GM12878 (cell line): ENCODE measurements around the gene ZNF710. TPM values are rescaled to one million over a fixed set of nuclear protein-coding genes. Genes with fewer than 3 reads are reported as not detected.
A peak's percentile ranks its signal among the peaks of the same experiment; 100 is the strongest.

Experiments
- ATF3 ChIP-seq: IDR thresholded peaks from 2 replicates; pipeline ENCODE4 v1.6.1; 2011; ENCODE audit warnings: low read depth, mild to moderate bottlenecking, low read length, moderate library complexity, borderline replicate concordance; ENCODE audit errors: extremely low read depth
- ATF7 ChIP-seq: fragments of 450-650 bp; IDR thresholded peaks from 2 replicates; pipeline ENCODE4 v1.6.1; 2016; ENCODE audit warnings: low read depth, mild to moderate bottlenecking
- BCL3 ChIP-seq: IDR thresholded peaks from 2 replicates; pipeline ENCODE4 v1.6.1; 2011; ENCODE audit warnings: borderline replicate concordance, low read depth, mild to moderate bottlenecking, moderate library complexity, low read length; ENCODE audit not compliant: insufficient read depth, poor library complexity, severe bottlenecking
- BMI1 ChIP-seq: fragments of 450-650 bp; IDR thresholded peaks from 2 replicates; pipeline ENCODE4 v1.6.1; 2016; ENCODE audit warnings: mild to moderate bottlenecking, moderate library complexity, borderline replicate concordance
- CTCF ChIP-seq, 3 experiments: IDR thresholded peaks in 2 of 3; conservative IDR thresholded peaks in 1 of 3; 2 replicates each; pipeline ENCODE4 v1.5.1; 2011; ENCODE audit warnings: low read depth in 3 of 3, low read length in 3 of 3, mild to moderate bottlenecking in 3 of 3, control low read depth in 2 of 3, moderate library complexity in 2 of 3, inconsistent platforms in 1 of 3, mixed read lengths in 1 of 3; ENCODE audit not compliant: control insufficient read depth in 2 of 3, insufficient read depth in 1 of 3; ENCODE audit errors: extremely low read depth in 1 of 3
- ETV6 ChIP-seq, 2 experiments: fragments of 450-650 bp in 1 of 2; IDR thresholded peaks in 1 of 2; conservative IDR thresholded peaks in 1 of 2; 2 replicates each; pipeline ENCODE4 v1.6.1; 2014; ENCODE audit warnings: antibody characterized with exemption in 1 of 2, borderline replicate concordance in 1 of 2, low read depth in 1 of 2, mild to moderate bottlenecking in 1 of 2, moderate library complexity in 1 of 2
- GABPA ChIP-seq: IDR thresholded peaks from 2 replicates; pipeline ENCODE4 v1.6.1; 2014; ENCODE audit warnings: antibody characterized with exemption, low read depth, mild to moderate bottlenecking, inconsistent platforms
- IRF4 ChIP-seq: IDR thresholded peaks from 2 replicates; pipeline ENCODE4 v1.6.1; 2011; ENCODE audit warnings: low read depth, low read length
- KLF5 ChIP-seq: fragments of 450-650 bp; IDR thresholded peaks from 2 replicates; pipeline ENCODE4 v1.6.1; 2014; ENCODE audit warnings: mild to moderate bottlenecking; ENCODE audit not compliant: partially characterized antibody
- NFIC ChIP-seq: IDR thresholded peaks from 2 replicates; pipeline ENCODE4 v1.6.1; 2012; ENCODE audit warnings: low read depth, mild to moderate bottlenecking, inconsistent platforms, low read length, moderate library complexity
- NFXL1 ChIP-seq: fragments of 450-650 bp; IDR thresholded peaks from 2 replicates; pipeline ENCODE4 v1.6.1; 2017; ENCODE audit warnings: antibody characterized with exemption, mild to moderate bottlenecking, borderline replicate concordance
- NFYA ChIP-seq: IDR thresholded peaks from 2 replicates; pipeline ENCODE4 v1.6.1; 2011; ENCODE audit warnings: low read depth, mild to moderate bottlenecking, low read length, improper control_type of control experiment, borderline replicate concordance
- NR2C2 ChIP-seq: IDR thresholded peaks from 2 replicates; pipeline ENCODE4 v1.6.1; 2011; ENCODE audit warnings: borderline replicate concordance, low read depth; ENCODE audit not compliant: control insufficient read depth, insufficient read length
- PKNOX1 ChIP-seq: fragments of 450-650 bp; IDR thresholded peaks from 2 replicates; pipeline ENCODE4 v1.6.1; 2016; ENCODE audit warnings: mild to moderate bottlenecking
- PML ChIP-seq: IDR thresholded peaks from 2 replicates; pipeline ENCODE4 v1.6.1; 2012; ENCODE audit warnings: low read length, inconsistent platforms
- POLR2AphosphoS5 ChIP-seq: IDR thresholded peaks from 2 replicates; pipeline ENCODE4 v1.6.1; 2011; ENCODE audit warnings: mild to moderate bottlenecking, low read length, inconsistent platforms
- RAD51 ChIP-seq: fragments of 450-650 bp; IDR thresholded peaks from 2 replicates; pipeline ENCODE4 v1.6.1; 2016; ENCODE audit warnings: moderate library complexity, mild to moderate bottlenecking, inconsistent platforms
- RELA ChIP-seq: fragments of 450-650 bp; IDR thresholded peaks from 2 replicates; pipeline ENCODE4 v1.8.0; 2014; ENCODE audit warnings: borderline replicate concordance; ENCODE audit not compliant: partially characterized antibody
- STAT3 ChIP-seq: IDR thresholded peaks from 2 replicates; pipeline ENCODE4 v1.6.1; 2011; ENCODE audit warnings: low read depth, low read length, improper control_type of control experiment
- YBX1 ChIP-seq: fragments of 450-650 bp; IDR thresholded peaks from 2 replicates; pipeline ENCODE4 v1.6.1; 2016; ENCODE audit warnings: antibody characterized with exemption
- ZBTB33 ChIP-seq: fragments of 450-650 bp; IDR thresholded peaks from 2 replicates; pipeline ENCODE4 v1.6.1; 2017; ENCODE audit warnings: mild to moderate bottlenecking
- ZNF207 ChIP-seq: fragments of 450-650 bp; IDR thresholded peaks from 2 replicates; pipeline ENCODE4 v1.6.1; 2014; ENCODE audit warnings: antibody characterized with exemption, mild to moderate bottlenecking, borderline replicate concordance
- ZNF384 ChIP-seq: IDR thresholded peaks from 2 replicates; pipeline ENCODE4 v1.6.1; 2012; ENCODE audit warnings: low read depth, mild to moderate bottlenecking, low read length, improper control_type of control experiment, borderline replicate concordance
- polyA plus RNA-seq, 11 experiments: library from polyadenylated mRNA; depleted of rRNA in 4 of 11; unstranded in 6 of 11; stranded (reverse) in 5 of 11; fragments of >200 nt; fragmentation: Nextera tagmentation in 4 of 11; fragmentation: Illumina TruSeq in 1 of 11; extraction: Ambion mirVana in 4 of 11; extraction: Trizol in 1 of 11; gene quantifications; 1 replicate in 1 of 11; 2 replicates in 10 of 11; pipeline versions ENCODE4 v1.2.1 to v1.2.3, GENCODE V29; 2011 to 2016; ENCODE audit warnings: inconsistent platforms in 2 of 11, missing spikeins in 2 of 11, low read depth in 1 of 11
- total RNA-seq, 4 experiments: library from RNA; depleted of rRNA in 3 of 4; stranded (reverse); fragments of >200 nt in 3 of 4; fragmentation: Illumina TruSeq in 1 of 4; extraction: Trizol in 1 of 4; gene quantifications; 2 replicates each; pipeline versions ENCODE4 v1.2.1 to v1.2.3, GENCODE V29; 2013 to 2021

The ZNF710 gene
- total and polyA plus RNA-seq, 10 of the 15 experiments (the other 5 are each of a cell fraction or from before 2014, with no cell fraction given) = 1.4 to 43.5 (median 9.8) TPM

- peak; percentile 85; the same call in 1 of the 2 replicates for TF ChIP-seq NFIC
- no peak for TF ChIP-seq RAD51
- 0 out of 2 replicates have a peak, but pooled peaks have one; percentile 22 for TF ChIP-seq BMI1
- no peak for TF ChIP-seq NFYA
- TF ChIP-seq CTCF (IDR thresholded peaks at IDR 0.05 in 2 of 3, conservative IDR thresholded peaks at IDR 0.05 in 1 of 3; ENCODE audit: control insufficient read depth in 2 of 3, extremely low read depth in 1 of 3, insufficient read depth in 1 of 3, low read depth in 3 of 3, low read length in 3 of 3) = no peak
- TF ChIP-seq ATF3 = no peak
- TF ChIP-seq ATF7 = peak; percentile 82
- no peak for TF ChIP-seq NFXL1
- no peak for TF ChIP-seq ZBTB33
- peak in 1 of 2 experiments; percentile 99; a peak in 2 of 4 replicates for TF ChIP-seq ETV6 (conservative IDR thresholded peaks at IDR 0.05 in 1 of 2, IDR thresholded peaks at IDR 0.05 in 1 of 2; ENCODE audit: borderline replicate concordance in 1 of 2, low read depth in 1 of 2)
- peak; percentile 86 for TF ChIP-seq KLF5
- TF ChIP-seq POLR2AphosphoS5 = peak; percentile 81
- TF ChIP-seq ZNF384 = no peak
- TF ChIP-seq RELA = peak; percentile 84
- TF ChIP-seq IRF4 = peak; percentile 92
- TF ChIP-seq ZNF207 = peak; percentile 64
- 0 out of 2 replicates have a peak, but pooled peaks have one; percentile 11 for TF ChIP-seq PKNOX1
- no peak for TF ChIP-seq PML
- TF ChIP-seq YBX1 = no peak
- TF ChIP-seq BCL3 = peak; percentile 85
- no peak for TF ChIP-seq STAT3
- no peak for TF ChIP-seq GABPA
- no peak for TF ChIP-seq NR2C2
Observed at GRCh38 chr15:90059208-90059985, 58.3 kb downstream of the ZNF710 start (continued).
